Sciatic nerve (tissue), 2 donors: ENCODE results near the gene ANOS1. TPM values are rescaled to one million over a fixed set of nuclear protein-coding genes. Genes with fewer than 3 reads are reported as not detected.

Experiments
- ATAC-seq: fragments of 200-7000 bp; cut with Tn5 transposase; one replicate; pipeline ENCODE4 v1.9.1; 2020; ENCODE audit warnings: mild to moderate bottlenecking, moderate library complexity
- DNase-seq: peaks from one replicate; pipeline ENCODE4 v3.0.0-alpha.2; 2020; ENCODE audit warnings: low spot score
- intact Hi-C: fragments of 100-400 bp; cut with DNase I; formaldehyde crosslinking; loops from one replicate; pipeline ENCODE4 v1.14.2; 2022
- total RNA-seq: library from RNA; stranded (reverse); fragmentation: NEBNext Ultra II Directional; extraction: Animal tissue kit (Norgen Biotek cat#: 25700); gene quantifications from one replicate; pipeline ENCODE4 v1.2.1, GENCODE V29; 2021
- donor health status: DM: no; HTN: no; CAD: no.
- donor health status: DM: no; HTN: no; CAD: no.

ANOS1 gene
- total RNA-seq, 1 donor from 2014 or later = 11.5 TPM

DNA sequence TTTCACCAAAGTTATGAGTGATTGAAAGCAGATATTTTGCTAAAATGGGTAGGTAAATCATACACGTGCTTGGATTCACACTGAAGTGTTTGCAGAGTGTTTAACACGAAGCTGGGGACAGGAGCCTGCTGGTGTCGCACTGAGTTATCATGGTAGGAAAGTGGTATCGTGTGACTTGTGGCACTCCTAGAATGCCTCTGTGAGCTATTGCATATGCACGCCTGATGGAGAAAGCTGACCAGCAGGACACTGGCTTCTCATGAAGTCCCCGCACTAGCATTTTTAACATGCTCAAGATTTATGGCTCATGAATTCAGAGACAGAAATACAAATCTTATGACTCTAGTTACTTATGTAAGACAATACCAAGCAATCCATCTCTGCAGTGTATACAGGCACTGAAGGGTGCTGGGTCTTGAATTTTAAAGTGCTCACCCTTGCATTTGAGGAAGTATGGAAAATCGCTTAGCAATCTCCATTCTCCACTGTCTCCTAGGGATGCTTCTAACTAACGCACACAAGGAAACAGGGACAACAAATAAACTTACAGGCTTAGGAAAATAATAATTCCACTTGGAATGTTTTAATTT, 247.5 kb downstream of the ANOS1 start:
- intact Hi-C loops = no loop called here
- no peak for ATAC-seq
- DNase-seq = no peak

Other genes starting within 250 kb of the ANOS1 start
- gene FAM9A, start 69.2 kb upstream of the ANOS1 start, total RNA-seq = not detected